ENCODE data around the gene USP25.

Gene USP25

DNA sequence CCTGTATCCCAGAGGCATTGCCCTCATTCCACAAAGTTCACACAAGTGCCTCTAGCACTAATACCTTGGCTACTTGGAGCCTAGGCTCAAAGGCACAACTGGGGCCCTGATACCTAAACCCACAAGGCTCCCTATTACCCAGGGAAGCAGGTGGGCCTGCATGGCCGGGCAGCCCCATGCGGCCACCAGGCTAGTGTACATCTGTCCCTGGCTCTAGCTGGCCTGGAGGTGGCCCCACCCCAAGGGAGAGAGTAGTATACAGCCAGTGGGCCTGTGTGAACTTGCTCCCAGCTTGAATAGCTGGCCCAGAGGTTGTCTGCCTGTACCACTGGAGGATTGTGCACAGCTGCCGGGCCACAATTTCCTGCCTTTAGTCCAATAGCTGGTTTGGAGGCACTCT, 52.2 kb downstream of the USP25 start:
- TF ChIP-seq CTBP1 (IDR thresholded peaks at IDR 0.05; ENCODE audit: borderline replicate concordance): no peak
- no peak for TF ChIP-seq ZNF384 (IDR thresholded peaks at IDR 0.05)
- TF ChIP-seq ELF4 (IDR thresholded peaks at IDR 0.05): no peak
- no peak for TF ChIP-seq BHLHE40 (IDR thresholded peaks at IDR 0.05; ENCODE audit: borderline replicate concordance)
- no peak for TF ChIP-seq ARNT (IDR thresholded peaks at IDR 0.05)
- TF ChIP-seq, protein P1, sequence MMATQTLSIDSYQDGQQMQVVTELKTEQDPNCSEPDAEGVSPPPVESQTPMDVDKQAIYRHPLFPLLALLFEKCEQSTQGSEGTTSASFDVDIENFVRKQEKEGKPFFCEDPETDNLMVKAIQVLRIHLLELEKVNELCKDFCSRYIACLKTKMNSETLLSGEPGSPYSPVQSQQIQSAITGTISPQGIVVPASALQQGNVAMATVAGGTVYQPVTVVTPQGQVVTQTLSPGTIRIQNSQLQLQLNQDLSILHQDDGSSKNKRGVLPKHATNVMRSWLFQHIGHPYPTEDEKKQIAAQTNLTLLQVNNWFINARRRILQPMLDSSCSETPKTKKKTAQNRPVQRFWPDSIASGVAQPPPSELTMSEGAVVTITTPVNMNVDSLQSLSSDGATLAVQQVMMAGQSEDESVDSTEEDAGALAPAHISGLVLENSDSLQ (IDR thresholded peaks at IDR 0.05): no peak
- TF ChIP-seq FOXA1 (IDR thresholded peaks at IDR 0.05): no peak
- TF ChIP-seq FOXM1 (IDR thresholded peaks at IDR 0.05; ENCODE audit: borderline replicate concordance): no peak
- CTCF ChIA-PET: no interaction called here
- POLR2A ChIA-PET: no interaction called here
- DNase-seq (ENCODE audit: extremely low spot score): no peak

DNA sequence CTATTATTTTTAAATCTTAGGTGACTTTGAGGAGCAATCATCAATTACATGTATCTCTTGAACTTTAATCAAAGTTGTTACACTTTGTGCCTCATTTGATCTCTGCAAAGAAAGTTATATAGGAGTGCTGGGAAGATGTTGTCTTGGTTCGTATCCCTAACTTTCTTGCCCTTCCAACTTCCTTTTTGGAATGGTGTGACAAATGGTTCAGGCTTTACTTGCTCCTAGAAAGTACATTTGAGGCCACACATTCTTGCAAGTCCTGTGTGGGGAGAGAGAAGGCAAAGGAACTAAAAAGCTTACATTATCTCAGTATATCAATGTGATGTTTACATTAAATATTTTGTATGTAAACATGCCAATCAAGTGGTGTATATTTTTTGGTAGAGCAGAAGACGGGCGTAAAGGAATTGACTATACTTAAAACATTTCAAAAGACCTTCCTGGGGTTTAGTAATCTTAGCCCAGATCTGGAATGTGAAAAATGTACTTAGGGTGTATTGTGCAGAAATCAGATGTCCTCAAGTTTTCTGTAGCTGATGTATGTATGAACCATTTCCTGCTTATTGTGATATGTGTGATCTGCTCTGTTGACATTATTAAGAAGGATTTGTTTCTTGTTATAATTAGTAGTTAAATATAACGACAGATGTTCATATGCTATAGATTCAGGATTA, 59.2 kb downstream of the USP25 start:
- ChIA-PET CTCF (no interaction called here), POLR2A (no interaction called here)
- no peak for DNase-seq (ENCODE audit: extremely low spot score)
- TF ChIP-seq ZNF384 (IDR thresholded peaks at IDR 0.05) (no peak), SUZ12 (IDR thresholded peaks at IDR 0.05) (no peak), ELF4 (IDR thresholded peaks at IDR 0.05) (no peak), FOXM1 (IDR thresholded peaks at IDR 0.05; ENCODE audit: borderline replicate concordance) (no peak), FOXA1 (IDR thresholded peaks at IDR 0.05) (no peak), HDGF (IDR thresholded peaks at IDR 0.05; ENCODE audit: borderline replicate concordance) (no peak), CTBP1 (IDR thresholded peaks at IDR 0.05; ENCODE audit: borderline replicate concordance) (no peak), L3MBTL2 (conservative IDR thresholded peaks at IDR 0.05) (no peak), SP1 (IDR thresholded peaks at IDR 0.05) (no peak), LEF1 (IDR thresholded peaks at IDR 0.05; ENCODE audit: borderline replicate concordance) (no peak), FOXK2 (IDR thresholded peaks at IDR 0.05) (no peak), BHLHE40 (IDR thresholded peaks at IDR 0.05; ENCODE audit: borderline replicate concordance) (no peak), NFRKB (IDR thresholded peaks at IDR 0.05) (no peak), ARNT (IDR thresholded peaks at IDR 0.05) (no peak), TARDBP (IDR thresholded peaks at IDR 0.05) (no peak)

GRCh38 chr21:15793109-15793508, 63.3 kb downstream of the USP25 start:
- CTCF ChIA-PET: no interaction called here

GRCh38 chr21:15793550-15794235, 63.9 kb downstream of the USP25 start:
- POLR2A ChIA-PET: interaction anchor here (1.0 kb wide), 1 partner anchor 61 kb away, joined by 4 read pairs; no protein-coding TSS in a partner anchor
- no peak for TF ChIP-seq SUZ12 (IDR thresholded peaks at IDR 0.05)
- no peak for TF ChIP-seq CTBP1 (IDR thresholded peaks at IDR 0.05; ENCODE audit: borderline replicate concordance)
- TF ChIP-seq TARDBP (IDR thresholded peaks at IDR 0.05): no peak
- TF ChIP-seq SP1 (IDR thresholded peaks at IDR 0.05): no peak
- TF ChIP-seq HDGF (IDR thresholded peaks at IDR 0.05; ENCODE audit: borderline replicate concordance): no peak
- TF ChIP-seq BHLHE40 (IDR thresholded peaks at IDR 0.05; ENCODE audit: borderline replicate concordance): no peak
- no peak for TF ChIP-seq NFRKB (IDR thresholded peaks at IDR 0.05)
- no peak for TF ChIP-seq ELF4 (IDR thresholded peaks at IDR 0.05)
- TF ChIP-seq ZNF384 (IDR thresholded peaks at IDR 0.05): no peak
- TF ChIP-seq, protein P1 (IDR thresholded peaks at IDR 0.05): no peak
- TF ChIP-seq FOXA1 (IDR thresholded peaks at IDR 0.05): no peak
- TF ChIP-seq FOXM1 (IDR thresholded peaks at IDR 0.05; ENCODE audit: borderline replicate concordance): no peak
- no peak for TF ChIP-seq FOXK2 (IDR thresholded peaks at IDR 0.05)
- TF ChIP-seq L3MBTL2 (conservative IDR thresholded peaks at IDR 0.05): no peak
- TF ChIP-seq ARNT (IDR thresholded peaks at IDR 0.05): no peak
- no peak for TF ChIP-seq LEF1 (IDR thresholded peaks at IDR 0.05; ENCODE audit: borderline replicate concordance)
- DNase-seq (ENCODE audit: extremely low spot score): no peak
- CTCF ChIA-PET: interaction anchor here (0.6 kb wide), 1 partner anchor 1024 kb away, joined by 4 read pairs; no protein-coding TSS in a partner anchor

More at GRCh38 chr21:15793109-15793508, 63.3 kb downstream of the USP25 start:
- TF ChIP-seq CTBP1 (IDR thresholded peaks at IDR 0.05; ENCODE audit: borderline replicate concordance) (no peak), ZNF384 (IDR thresholded peaks at IDR 0.05) (no peak), ARNT (IDR thresholded peaks at IDR 0.05) (no peak), SP1 (IDR thresholded peaks at IDR 0.05) (no peak), NFRKB (IDR thresholded peaks at IDR 0.05) (no peak), FOXK2 (IDR thresholded peaks at IDR 0.05) (no peak), BHLHE40 (IDR thresholded peaks at IDR 0.05; ENCODE audit: borderline replicate concordance) (no peak), FOXA1 (IDR thresholded peaks at IDR 0.05) (no peak), LEF1 (IDR thresholded peaks at IDR 0.05; ENCODE audit: borderline replicate concordance) (no peak), TARDBP (IDR thresholded peaks at IDR 0.05) (no peak), L3MBTL2 (conservative IDR thresholded peaks at IDR 0.05) (no peak), ELF4 (IDR thresholded peaks at IDR 0.05) (no peak), HDGF (IDR thresholded peaks at IDR 0.05; ENCODE audit: borderline replicate concordance) (no peak), FOXM1 (IDR thresholded peaks at IDR 0.05; ENCODE audit: borderline replicate concordance) (no peak), SUZ12 (IDR thresholded peaks at IDR 0.05) (no peak)
- TF ChIP-seq, protein P1 (IDR thresholded peaks at IDR 0.05): no peak
- no peak for DNase-seq (ENCODE audit: extremely low spot score)
- POLR2A ChIA-PET: interaction anchor here (1.0 kb wide), 1 partner anchor 60 kb away, joined by 4 read pairs; no protein-coding TSS in a partner anchor

DNA sequence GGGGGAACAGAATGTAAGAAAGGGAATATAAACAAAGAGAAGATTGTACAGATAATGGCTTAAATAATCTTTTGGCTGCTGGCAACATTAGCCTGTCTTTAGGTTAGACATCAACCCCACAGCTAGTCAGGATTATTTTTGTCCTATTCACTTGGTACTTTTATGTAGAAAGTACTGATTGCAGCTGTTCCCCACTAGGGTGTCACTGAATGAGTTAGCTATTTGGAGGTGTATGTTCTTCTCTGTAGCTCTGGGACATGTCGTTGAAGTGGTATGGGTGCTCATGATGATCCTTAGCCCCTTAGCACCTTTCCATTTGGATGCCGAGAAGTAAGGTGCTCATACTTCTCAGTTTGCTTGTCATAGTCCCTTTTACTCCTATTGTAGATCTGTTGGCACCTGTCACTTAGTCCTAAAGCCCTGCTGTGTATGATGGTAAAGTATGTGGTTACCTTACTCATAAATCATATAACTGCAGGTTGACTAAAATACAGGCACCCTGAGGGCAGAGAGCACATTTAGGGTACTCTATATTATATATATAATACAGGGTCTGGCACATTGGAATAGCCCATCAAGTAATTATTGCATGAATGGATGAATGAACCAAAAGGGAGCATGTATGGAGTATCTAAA, 64.6 kb downstream of the USP25 start:
- DNase-seq (ENCODE audit: extremely low spot score): no peak
- TF ChIP-seq L3MBTL2 (conservative IDR thresholded peaks at IDR 0.05): no peak
- no peak for TF ChIP-seq ARNT (IDR thresholded peaks at IDR 0.05)
- TF ChIP-seq, protein P1 (IDR thresholded peaks at IDR 0.05): no peak
- no peak for TF ChIP-seq ELF4 (IDR thresholded peaks at IDR 0.05)
- POLR2A ChIA-PET: interaction anchor here (1.0 kb wide), 1 partner anchor 62 kb away, joined by 4 read pairs; no protein-coding TSS in a partner anchor
- CTCF ChIA-PET: no interaction called here

All from HEK293T (cell line).